VCaP (cell line): ENCODE measurements around the gene KRTAP4-11.
"Not testable (repeated sequence)": the region's sequence is repeated elsewhere in the genome, so short reads cannot be mapped to it uniquely, and the experiment has no call there.

Experiments used
- H3K27ac ChIP-seq: fragments of 450-650 bp; 2 replicates; pipeline ENCODE4 v1.5.1; 2017
- TF ChIP-seq, protein P1 (sequence below): fragments of 450-650 bp; conservative IDR thresholded peaks from 2 replicates; pipeline ENCODE4 v1.5.1; 2017; ENCODE audit warnings: mild to moderate bottlenecking, moderate library complexity

KRTAP4-11 gene

DNA sequence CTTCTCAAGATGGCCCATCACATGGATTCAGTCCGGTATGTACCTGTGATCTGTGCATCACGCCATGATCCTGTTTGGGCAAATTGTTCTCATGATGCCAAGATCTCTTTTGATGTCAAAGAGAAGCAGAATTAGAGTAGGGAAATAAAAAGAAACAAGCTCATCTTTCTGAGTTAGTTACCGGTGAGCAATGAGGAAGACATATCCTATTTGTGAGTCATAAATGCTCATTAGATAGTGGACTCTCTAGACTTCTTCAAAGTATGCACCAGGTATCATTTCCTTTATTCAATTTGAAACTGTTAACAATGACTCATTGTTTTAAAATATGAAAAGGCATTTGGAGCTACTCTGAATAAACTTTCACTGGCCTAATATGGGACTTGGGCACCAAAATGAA lies 13.8 kb upstream of the KRTAP4-11 start:
- no peak overlapping the region for H3K27ac ChIP-seq

DNA sequence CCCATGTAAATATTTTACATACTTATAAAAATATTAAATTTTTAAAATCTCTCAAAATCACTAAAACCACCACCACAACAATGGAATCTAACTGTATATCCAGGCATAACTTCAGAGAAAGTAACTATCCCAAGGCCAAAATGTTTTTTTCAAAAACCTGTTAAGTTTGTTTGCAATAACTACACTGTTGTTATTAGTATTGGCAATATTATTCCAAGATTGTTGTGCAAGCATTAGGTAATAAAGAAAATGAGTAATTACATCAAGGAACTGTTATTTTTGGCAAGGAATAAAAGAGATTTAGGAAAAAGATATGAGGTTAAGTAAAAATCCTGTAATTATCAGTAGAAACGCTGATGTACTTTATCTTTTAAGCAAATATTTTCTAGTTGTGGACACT lies 9.2 kb upstream of the KRTAP4-11 start:
- TF ChIP-seq, protein P1, sequence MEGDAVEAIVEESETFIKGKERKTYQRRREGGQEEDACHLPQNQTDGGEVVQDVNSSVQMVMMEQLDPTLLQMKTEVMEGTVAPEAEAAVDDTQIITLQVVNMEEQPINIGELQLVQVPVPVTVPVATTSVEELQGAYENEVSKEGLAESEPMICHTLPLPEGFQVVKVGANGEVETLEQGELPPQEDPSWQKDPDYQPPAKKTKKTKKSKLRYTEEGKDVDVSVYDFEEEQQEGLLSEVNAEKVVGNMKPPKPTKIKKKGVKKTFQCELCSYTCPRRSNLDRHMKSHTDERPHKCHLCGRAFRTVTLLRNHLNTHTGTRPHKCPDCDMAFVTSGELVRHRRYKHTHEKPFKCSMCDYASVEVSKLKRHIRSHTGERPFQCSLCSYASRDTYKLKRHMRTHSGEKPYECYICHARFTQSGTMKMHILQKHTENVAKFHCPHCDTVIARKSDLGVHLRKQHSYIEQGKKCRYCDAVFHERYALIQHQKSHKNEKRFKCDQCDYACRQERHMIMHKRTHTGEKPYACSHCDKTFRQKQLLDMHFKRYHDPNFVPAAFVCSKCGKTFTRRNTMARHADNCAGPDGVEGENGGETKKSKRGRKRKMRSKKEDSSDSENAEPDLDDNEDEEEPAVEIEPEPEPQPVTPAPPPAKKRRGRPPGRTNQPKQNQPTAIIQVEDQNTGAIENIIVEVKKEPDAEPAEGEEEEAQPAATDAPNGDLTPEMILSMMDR, result no peak
- no peak overlapping the region for H3K27ac ChIP-seq

More for the DNA sequence above, 13.8 kb upstream of the KRTAP4-11 start:
- TF ChIP-seq, protein P1, result no peak

DNA sequence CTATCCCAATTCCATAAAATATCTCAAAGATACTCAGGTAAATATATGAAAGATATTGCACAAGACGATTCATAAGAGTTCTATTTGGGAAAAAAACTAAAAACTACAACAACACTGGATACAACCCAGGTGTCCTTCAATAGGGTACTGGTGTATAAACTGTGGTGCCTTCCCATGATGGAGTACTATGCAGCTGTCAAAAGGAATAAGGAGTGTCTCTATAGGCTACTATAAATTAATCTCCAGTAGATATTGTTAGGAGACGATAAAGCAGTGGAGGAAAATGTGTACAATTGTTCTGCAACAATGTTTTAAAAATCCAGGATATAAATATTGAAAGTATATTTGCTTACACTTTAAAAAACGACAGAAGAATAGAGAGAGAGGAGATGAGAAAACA lies 8.2 kb upstream of the KRTAP4-11 start:
- no peak overlapping the region for H3K27ac ChIP-seq
- TF ChIP-seq, protein P1, result no peak

DNA sequence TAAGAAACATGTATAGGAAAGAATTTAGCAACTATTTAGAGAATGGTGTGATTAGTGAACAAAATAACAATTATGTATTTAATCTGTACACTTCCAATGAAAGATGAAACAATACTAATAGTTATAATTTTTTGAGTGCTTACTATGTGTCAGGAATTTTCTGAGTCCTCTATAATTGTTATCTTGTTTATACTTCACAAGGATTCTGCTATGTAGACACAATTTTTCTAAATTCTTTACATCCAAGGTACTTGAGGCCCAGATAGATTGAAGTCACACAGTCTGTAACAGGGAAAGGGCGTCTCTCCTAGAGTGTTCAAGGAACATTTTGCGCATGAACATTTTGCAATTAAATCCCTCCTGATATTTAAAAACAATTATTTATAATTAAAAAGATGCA lies 6.9 kb upstream of the KRTAP4-11 start:
- no peak overlapping the region for H3K27ac ChIP-seq
- TF ChIP-seq, protein P1, result no peak

DNA sequence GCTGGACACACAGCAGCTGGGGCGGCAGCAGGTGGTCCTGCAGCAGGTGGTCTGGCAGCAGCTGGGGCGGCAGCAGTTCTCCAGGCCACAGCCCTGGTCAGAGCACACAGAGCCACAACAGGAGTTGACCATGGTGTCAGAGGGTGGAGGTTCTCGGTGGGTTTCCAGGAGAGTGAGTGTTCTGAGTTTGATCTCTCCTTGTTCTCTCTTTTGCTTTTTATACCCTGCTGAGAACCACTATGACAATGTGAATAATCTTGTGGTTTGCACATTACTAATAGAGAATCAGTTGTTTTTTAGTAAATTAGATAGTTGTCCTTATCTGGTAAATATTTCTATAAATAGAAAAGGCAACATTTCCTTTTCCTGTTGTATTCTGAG lies 5.8 kb upstream of the KRTAP4-11 start, which contains the start of gene KRTAP4-12:
KRTAP4-12 (minus strand) TSS at position 192 of the 381 bp plus-strand sequence; CDS start at position 132, 60 bp downstream.
- not testable (repeated sequence) for H3K27ac ChIP-seq

DNA sequence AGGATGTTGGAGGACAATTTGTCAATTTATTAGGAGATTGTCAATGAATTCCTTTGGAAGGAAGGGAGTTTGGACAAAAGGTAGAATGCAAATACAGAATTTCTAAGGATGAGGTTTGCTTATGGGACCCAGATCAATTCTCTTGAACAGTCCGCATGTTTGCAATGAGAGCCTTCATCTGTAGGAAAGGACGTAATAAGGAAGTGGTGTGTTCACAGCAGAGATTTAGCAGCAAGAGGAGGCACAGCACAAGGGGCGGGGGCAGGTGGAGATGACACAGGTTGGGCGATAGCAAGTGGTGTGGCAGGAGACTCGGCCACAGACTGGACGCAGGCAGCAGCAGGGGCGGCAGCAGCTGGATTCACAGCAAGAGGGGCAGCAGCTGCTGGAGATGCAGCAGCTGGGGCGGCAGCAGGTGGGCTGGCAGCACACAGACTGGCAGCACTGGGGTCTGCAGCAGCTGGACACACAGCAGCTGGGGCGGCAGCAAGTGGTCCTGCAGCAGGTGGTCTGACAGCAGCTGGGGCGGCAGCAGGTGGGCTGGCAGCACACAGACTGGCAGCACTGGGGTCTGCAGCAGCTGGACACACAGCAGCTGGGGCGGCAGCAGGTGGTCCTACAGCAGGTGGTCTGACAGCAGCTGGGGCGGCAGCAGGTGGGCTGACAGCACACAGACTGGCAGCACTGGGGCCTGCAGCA lies 5.3 kb upstream of the KRTAP4-11 start:
- H3K27ac ChIP-seq, result not testable (repeated sequence)

DNA sequence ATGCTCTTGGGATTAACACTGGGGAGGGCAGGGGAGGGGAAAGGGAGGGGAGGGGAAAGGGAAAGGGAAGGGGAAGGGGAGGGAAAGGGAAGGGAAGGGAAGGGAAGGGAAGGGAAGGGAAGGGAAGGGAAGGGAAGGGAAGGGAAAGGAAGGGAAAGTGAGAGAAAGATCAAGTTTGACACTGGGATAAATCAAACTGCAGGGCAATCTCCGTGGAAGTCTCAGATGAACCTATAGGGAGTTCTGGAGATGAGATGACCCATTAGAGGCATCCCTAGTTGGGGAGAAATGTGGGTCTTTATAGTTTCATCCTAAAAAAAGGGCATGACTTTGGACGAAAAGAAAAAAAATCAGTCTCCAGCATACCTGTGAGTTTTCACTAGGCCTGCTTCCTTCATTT lies 3.6 kb upstream of the KRTAP4-11 start:
- no peak overlapping the region for H3K27ac ChIP-seq
- TF ChIP-seq, protein P1, result no peak

DNA sequence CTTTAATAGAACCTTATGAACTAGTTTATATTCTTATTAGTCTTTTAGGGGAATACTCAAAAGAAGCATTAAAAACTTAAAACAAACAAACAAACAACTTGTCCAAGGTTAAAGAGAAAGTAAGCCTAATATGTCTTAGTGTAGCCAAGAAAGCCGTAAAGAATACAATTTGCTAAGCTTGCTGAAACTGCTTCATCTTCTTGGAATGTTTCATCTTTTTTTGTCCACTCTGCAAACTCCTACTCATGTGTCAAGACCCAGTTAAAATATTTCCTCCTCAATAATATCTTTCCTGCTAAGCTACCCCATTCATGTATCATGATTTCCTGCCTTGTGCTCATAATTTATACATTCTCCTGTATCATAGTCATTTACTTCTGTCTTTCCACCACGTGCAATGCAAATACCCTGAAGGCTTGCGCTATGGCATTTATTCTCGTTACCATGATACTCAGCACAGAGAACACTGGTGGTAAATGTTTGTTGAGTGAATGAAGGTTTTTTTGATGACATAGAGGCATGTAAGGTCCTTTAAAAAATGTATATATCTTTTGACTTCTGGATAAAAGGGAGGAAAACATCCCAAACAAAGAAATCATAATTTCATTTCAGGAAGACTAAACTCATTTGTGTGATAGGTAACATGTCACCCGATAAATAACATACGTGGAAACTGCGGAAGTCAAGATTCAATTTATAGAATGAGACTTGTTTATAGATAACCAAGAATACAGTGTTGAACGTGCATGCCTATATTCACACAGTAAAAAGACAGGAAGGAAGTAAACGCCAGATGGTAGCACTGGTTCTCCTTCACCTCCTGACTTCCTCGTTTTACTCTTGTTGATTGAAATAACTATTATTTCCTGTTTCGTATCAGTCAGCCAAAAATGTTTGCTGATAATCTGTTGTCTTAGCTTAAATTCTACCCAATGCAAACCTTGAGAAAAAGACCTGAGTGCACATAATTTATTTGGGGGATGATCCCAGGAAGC lies 1.8 kb upstream of the KRTAP4-11 start:
- H3K27ac ChIP-seq, result not testable (repeated sequence)

DNA sequence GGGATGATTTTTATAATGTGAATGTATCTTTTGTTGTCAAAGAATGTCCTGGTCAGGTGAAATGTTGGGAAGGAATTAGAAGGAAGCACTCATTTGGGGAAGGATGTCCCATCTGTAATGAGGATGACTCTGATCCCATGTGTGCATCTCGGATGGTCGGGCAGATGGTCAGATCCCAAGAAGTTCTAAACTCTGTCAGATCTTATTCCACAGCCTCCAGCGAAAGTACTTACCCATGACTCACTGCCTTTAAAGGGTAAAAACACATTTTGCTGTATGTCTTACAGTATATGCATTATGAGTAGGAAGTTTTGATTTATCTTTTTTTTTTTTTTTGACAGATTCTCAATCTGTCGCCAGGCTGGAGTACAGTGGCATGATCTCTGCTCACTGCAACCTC lies 548 bp upstream of the KRTAP4-11 start:
- TF ChIP-seq, protein P1, result no peak
- no peak overlapping the region for H3K27ac ChIP-seq
